PFSK-1 (cell line): ENCODE measurements around the gene ATG16L2.

Source experiments
- POLR2AphosphoS5 ChIP-seq: IDR thresholded peaks from 2 replicates; pipeline ENCODE4 v1.6.1; 2012; ENCODE audit warnings: low read depth, mild to moderate bottlenecking, control low read depth, low read length, moderate library complexity
- TAF1 ChIP-seq: IDR thresholded peaks from 2 replicates; pipeline ENCODE4 v1.6.1; 2012; ENCODE audit warnings: low read length, control low read depth, borderline replicate concordance; ENCODE audit not compliant: insufficient read depth
- TF ChIP-seq, protein P1 (sequence below), 2 experiments: IDR thresholded peaks; 2 replicates each; pipeline versions ENCODE4 v1.6.1 to v1.8.0; 2011 to 2012; ENCODE audit warnings: low read depth in 2 of 2, low read length in 2 of 2, control low read depth in 1 of 2, inconsistent platforms in 1 of 2, mild to moderate bottlenecking in 1 of 2, moderate library complexity in 1 of 2; ENCODE audit not compliant: insufficient read depth in 1 of 2

DNA sequence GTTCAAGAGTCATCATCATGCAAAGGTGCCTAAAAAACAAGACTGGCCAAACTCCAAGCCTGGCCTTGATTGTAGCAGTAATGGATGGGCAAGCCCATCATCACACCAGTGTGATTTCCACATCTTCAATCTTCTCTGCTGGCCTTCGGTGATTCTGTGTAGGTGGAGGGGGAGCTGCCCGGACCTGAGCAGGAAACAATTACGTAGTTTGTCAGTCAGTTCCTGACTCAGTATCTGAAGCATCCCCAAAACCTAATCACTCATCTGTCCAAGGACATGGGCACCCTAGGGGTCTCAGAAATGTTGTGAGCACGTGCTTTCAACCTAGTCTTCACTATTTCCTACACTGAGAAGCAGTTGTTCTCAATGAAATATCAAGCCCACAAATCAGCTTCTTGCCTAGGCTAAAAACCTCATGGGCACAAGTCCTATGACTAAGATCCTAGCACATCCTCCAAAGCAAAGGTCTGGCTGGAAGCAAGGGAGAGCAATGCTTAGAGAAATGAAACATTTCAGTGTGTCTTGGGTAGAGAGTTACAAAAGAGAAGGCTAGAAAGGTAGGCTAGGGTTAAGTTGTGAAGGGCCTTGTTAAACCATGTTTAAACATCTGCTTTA, 24.6 kb downstream of the ATG16L2 start:
- no peak for TF ChIP-seq POLR2AphosphoS5
- TF ChIP-seq TAF1, result no peak
- TF ChIP-seq, protein P1, sequence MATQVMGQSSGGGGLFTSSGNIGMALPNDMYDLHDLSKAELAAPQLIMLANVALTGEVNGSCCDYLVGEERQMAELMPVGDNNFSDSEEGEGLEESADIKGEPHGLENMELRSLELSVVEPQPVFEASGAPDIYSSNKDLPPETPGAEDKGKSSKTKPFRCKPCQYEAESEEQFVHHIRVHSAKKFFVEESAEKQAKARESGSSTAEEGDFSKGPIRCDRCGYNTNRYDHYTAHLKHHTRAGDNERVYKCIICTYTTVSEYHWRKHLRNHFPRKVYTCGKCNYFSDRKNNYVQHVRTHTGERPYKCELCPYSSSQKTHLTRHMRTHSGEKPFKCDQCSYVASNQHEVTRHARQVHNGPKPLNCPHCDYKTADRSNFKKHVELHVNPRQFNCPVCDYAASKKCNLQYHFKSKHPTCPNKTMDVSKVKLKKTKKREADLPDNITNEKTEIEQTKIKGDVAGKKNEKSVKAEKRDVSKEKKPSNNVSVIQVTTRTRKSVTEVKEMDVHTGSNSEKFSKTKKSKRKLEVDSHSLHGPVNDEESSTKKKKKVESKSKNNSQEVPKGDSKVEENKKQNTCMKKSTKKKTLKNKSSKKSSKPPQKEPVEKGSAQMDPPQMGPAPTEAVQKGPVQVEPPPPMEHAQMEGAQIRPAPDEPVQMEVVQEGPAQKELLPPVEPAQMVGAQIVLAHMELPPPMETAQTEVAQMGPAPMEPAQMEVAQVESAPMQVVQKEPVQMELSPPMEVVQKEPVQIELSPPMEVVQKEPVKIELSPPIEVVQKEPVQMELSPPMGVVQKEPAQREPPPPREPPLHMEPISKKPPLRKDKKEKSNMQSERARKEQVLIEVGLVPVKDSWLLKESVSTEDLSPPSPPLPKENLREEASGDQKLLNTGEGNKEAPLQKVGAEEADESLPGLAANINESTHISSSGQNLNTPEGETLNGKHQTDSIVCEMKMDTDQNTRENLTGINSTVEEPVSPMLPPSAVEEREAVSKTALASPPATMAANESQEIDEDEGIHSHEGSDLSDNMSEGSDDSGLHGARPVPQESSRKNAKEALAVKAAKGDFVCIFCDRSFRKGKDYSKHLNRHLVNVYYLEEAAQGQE (IDR thresholded peaks at IDR 0.05; ENCODE audit: insufficient read depth in 1 of 2, low read depth in 2 of 2, low read length in 2 of 2), result no peak
